GM20431 (cell line): ENCODE measurements around the gene DYNLT1.
"Not testable (repeated sequence)": the region's sequence is repeated elsewhere in the genome, so short reads cannot be mapped to it uniquely, and the experiment has no call there.

ENCODE experiments used
- in situ Hi-C: fragments of 300-500 bp; cut with MseI, MboI; formaldehyde crosslinking; loops from one replicate; pipeline ENCODE4 v1.15.0; 2020; ENCODE audit warnings: low sequenced_read_pairs; ENCODE audit not compliant: unreplicated experiment

DYNLT1 gene

DNA sequence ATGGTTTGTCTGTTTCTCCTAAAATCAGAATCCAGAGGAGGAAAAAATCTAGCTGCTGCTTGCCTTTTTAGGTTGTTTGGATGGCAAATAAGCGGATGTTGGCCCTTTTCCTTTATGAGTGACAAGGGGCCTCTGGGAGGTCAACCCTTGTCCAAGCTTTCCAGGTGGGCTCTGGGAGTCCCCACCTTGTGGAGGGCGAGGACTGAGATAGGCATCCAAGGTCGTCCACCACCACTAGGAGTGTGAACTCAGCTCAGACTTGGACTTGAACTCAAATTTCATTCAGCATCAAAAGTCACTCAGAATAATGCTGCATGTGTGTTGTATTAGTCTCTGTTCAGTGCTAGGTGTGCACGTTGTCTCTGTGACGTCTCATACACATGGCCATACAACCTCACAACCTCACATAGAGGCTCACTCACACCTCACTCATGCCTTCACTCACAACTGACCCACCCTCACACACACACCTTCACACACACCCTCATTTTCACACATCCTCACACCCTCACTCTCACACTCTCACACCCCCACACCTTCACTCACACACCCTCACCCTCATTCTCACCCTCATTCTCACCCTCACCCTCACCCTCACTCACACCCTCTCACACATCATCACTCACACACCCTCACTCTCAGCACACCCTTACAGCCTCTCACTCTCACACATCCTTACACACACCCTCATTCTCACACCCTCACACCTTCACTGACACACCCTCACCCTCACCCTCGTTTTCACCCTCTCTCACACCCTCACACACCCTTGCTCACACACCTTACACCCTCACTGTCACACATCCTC is 18.0 kb downstream of the DYNLT1 start:
- in situ Hi-C loops = no loop called here

- in situ Hi-C loops = no loop called here
These were observed 18.6 kb downstream of the DYNLT1 start for GRCh38 chr6:158625881-158626305.

DNA sequence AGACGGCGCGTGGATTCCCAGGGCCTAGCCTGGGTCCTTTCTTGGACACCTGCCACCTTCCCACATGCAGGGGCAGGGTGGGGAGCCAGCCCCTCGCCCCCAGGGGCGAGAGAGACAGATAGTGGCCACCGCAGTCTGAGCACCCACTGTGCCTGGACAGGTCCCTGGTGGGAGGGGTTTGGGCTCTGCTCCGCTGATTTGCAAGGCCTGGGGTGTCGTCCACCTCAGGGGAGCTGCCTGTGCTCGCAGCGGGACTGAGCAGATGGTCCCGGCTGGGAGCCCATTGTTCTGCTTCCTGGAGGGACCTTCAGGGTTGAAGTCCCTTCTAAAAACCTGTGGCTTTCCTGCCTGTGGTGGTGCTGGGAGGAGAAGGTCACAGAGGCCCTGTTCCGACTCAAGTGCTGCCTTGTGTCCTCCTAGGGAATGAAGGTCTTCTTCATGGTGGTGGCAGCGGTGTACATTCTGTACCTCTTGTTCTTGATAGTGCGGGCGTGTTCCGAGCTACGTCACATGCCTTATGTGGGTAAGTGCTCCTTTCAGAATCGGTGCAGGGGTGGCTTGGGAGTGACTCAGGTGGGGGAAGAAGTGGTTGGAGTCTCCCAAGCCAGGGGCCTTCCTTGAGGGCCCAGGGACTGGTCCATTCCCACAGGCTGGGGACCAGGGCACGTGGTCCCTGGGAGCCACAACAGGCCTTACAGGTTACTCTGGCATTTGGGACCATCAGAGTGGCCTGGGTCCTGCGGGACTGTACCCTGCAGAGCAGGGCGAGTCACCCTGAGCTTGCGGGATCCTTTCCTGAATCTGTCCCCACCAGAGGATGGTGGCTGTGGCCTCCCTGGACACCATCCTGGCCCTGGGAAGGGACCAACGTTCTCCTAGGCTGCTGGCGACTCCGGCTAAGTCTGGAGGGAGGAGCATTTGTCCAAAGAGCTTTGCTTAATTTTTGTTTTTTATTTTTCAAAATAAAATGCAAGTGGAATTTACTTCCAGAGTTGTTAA is 19.6 kb downstream of the DYNLT1 start:
- in situ Hi-C loops = no loop called here

DNA sequence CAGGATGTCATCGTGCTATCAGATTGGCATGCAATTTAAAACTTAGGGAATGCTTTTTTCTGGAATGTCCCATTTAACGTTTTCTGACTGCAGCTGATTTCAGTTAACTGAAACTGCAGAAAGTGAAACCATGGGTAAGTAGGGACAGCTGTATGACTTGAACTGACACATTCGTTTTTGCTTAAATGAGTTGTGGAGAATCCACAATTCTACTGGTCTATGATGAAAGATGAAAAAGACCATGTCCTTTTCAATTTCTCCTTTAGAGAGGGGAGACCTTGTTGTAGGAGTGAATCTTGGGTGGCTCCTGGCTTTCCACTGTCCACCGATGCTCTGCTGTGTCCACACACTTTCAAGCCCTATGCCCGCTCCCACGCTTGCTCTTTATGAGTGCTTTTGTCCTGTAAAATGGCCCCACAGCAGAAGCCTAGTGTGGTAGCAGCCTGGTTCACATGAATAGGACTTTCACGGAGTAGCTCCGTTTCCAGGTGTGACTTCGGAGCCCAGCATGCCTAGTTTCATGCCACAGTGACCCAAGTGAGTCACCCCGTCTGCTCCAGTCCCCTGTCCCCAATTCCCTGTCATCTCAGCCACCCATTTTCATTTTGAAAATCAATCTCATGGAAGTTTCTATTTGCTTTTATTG is 21.9 kb downstream of the DYNLT1 start:
- in situ Hi-C loops = no loop called here

GRCh38 chr6:158621694-158622544 is 22.6 kb downstream of the DYNLT1 start:
- in situ Hi-C loops = no loop called here

DNA sequence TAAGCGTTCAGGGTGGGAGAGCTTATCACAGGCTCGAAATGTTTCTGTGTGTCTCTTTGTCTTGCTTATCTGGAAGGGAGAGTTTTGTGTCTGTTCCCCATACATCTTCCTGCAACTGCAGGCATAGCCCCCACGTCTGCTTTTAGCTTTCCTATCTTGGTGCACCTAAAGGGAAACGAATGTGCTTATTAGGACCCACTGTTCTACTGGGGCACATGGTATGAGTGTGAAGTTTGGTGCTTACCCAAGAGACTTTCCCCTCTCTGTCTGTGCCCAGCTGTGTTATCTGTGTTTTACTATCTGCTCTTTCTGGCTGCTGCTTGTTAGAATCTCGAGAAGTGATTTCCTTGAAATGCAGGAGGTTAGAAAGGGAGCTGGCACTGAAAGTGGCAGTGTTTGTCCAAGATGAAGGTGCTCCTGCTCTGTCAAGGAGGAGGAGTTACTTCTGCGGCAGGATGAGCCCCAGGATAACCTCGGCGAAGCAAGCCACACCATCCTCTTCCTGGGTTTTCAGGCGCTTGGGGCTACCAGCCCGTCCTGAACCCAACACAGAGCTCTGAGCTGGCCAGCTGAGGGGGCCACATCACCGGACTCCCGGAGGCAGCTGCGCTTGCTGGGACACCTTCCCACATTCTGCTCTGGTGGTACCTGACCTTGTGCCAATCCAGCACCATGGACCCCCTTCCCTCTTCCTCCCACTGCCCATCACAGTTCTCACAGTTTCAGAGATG is 23.4 kb downstream of the DYNLT1 start:
- in situ Hi-C loops = no loop called here

GRCh38 chr6:158619922-158620801 is 24.4 kb downstream of the DYNLT1 start:
- in situ Hi-C loops = no loop called here

- in situ Hi-C loops = not testable (repeated sequence)
These were observed 26.3 kb downstream of the DYNLT1 start for GRCh38 chr6:158618289-158618688.

DNA sequence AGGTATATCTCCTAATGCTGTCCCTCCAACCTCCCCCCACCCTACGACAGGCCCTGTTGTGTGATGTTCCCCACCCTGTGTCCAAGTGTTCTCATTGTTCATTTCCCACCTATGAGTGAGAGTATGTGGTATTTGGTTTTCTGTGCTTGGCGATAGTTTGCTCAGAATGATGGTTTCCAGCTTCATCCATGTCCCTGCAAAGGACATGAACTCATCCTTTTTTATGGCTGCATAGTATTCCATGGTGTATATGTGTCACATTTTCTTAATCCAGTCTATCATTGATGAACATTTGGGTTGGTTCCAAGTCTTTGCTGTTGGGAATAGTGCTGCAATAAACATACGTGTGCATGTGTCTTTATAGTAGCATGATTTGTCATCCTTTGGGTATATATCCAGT is 29.9 kb downstream of the DYNLT1 start:
- in situ Hi-C loops = not testable (repeated sequence)

DNA sequence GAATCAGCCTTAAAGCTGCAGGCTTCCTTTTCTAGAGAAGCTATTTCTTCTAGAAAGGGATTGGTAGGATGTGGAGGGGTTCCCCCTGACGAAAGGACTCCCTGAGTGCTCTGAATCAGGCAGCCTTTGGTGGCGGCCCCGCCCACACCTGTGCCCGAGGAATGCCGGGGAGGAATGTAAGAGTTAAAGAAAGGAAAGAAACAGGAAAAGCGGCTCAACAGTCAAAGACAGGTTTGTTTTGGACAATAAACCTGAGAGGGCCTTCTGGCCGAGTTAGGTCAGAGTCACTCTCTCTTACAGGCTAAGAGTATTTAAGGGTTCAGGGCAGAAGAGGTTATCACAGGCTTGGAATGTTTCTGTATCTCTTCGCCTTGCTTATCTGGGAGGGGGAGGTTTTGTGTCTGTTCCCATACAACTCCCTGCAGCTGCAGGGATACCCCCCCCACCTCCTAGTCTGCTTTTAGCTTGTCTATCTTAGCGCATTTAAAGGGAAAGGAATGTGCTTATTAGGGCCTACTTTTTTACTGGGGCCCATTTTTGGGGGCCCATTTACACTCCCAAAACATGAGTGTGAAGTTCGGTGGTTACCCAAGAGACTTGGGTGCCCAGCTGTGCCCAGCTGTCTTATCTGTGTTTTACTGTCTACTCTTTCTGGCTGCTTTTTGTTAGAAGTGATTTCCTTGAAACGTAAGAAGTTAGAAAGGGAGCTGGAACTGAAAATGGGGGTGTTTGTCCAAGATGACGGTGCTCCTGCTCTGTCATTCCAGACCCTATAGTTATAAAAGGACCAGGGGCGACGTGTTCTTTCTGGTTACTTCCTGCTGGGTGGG is 32.8 kb downstream of the DYNLT1 start:
- in situ Hi-C loops = no loop called here

- in situ Hi-C loops = no loop called here
These were observed 33.5 kb downstream of the DYNLT1 start for GRCh38 chr6:158611039-158611438.

DNA sequence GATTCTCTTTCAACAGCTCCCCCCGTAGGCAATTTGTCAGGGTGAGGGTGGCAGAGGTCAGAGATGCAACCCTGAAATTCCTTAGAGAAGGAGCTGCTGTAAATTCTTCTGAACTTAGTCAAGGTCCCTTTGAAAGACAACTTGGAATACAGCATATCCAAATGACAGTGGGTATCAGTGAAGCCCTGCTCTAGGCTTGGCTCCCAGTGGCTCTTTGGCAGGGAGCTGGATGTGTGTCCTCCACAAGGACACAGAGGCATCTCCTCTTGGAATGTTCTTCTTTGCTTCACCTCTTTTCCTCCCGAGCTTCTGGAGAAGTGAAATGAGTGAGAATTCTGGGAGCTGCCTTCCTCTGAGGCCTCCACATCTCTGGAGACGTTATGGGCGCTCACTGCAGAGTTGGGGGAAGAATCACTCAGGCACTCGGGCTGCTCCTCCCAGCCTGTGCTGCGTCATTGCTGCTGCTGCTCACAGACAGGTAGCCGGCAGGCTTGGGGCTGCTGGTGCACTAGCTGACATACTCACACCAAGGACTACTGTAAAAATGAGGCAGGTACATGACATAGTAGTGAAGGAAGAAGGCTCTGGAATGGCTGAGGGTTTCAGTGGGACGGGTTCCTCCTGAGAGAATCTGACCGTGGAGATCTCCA is 34.1 kb downstream of the DYNLT1 start:
- in situ Hi-C loops = no loop called here

GRCh38 chr6:158609455-158610155 is 34.9 kb downstream of the DYNLT1 start:
- in situ Hi-C loops = loop anchor here (10.0 kb wide), 1 partner anchor 395 kb away; no protein-coding TSS in a partner anchor

- in situ Hi-C loops = loop anchor here (10.0 kb wide), 1 partner anchor 393 kb away; no protein-coding TSS in a partner anchor
These were observed 36.3 kb downstream of the DYNLT1 start for GRCh38 chr6:158608221-158608620.

DNA sequence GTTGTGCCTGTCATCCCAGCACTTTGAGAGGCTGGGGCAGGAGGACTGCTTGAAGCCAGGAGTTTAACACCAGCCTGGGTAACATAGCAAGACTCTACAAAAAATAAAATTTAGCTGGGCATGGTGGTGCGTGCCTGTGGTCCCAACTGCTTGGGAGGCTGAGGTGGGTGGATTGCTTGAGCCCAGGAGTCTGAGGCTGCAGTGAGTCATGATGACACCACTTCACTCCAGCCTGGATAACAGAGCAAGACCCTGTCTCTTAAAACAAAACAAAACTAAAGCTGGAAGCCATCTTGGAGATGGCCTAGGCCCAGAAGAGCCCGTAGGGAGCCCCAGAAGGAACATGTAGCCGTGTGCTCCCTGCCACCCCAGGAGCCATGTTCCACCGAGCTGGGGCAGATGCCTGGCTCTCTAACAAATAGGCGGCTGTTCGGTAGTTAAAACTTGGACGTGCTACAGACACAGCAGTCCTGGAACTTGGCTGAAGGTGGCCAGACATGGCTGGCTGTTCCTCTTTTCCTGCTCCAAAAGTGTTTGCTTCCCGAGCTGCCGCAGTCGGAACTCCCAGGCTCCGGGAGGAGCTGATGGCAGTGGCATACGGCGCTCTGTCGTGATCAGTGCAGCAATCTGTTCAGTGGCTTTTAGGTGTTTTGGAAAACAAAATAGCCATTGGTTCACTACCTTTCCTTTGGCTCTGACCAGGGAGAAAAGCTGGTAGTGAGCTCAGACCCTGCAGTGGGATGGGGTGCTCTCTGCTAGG is 37.0 kb downstream of the DYNLT1 start:
- in situ Hi-C loops = loop anchor here (10.0 kb wide), 1 partner anchor 393 kb away; no protein-coding TSS in a partner anchor
